Measurements from ENCODE around the gene MYF6.

GRCh38 chr12:80707830-80708258 is 410 bp downstream of the MYF6 start:
- TF ChIP-seq POLR2A (IDR thresholded peaks at IDR 0.05) (no peak), CTCF (IDR thresholded peaks at IDR 0.05) (no peak)
